HG02610 (cell line): ENCODE measurements around the gene FAM72D.
"Not testable (repeated sequence)": the region's sequence is repeated elsewhere in the genome, so short reads cannot be mapped to it uniquely, and the experiment has no call there.

Experiments
- ATAC-seq: cut with Tn5 transposase; IDR thresholded peaks from one replicate; pipeline ENCODE4 v1.9.1; 2021; ENCODE audit warnings: mild to moderate bottlenecking, moderate library complexity; ENCODE audit not compliant: unreplicated experiment

Gene FAM72D

GRCh38 chr1:145082483-145083255 lies 13.1 kb upstream of the FAM72D start:
- ATAC-seq, result not testable (repeated sequence)

GRCh38 chr1:145093517-145094149 lies 2.1 kb upstream of the FAM72D start:
- not testable (repeated sequence) for ATAC-seq

DNA sequence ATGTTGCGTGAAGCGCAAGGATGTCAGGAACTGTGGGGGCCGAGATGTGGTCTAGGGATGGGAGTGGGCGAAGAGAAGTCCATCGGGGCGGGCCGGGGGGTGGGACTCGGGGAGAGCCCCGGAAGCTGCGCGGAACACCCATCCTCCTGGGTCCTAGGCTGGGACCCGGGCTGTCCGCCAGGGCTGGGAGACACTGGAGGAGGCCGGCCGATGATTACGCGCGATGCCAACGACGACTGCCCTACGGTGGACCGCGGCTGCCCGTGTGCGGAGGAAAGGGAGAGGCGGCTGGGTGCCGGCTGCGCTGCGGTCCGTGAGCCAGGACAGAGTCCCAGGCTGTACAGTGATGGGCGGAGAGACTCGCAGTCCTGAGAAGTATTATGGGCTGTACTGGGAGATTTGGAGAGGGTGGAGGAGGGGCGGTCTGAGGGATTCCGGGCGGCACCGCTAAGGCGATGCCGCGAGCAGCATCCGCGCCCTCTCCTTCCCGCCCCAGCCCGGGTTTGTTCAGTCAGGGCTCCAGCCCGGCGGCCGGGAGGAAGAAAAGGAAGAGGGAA lies 1.0 kb upstream of the FAM72D start:
- ATAC-seq, result not testable (repeated sequence)

DNA sequence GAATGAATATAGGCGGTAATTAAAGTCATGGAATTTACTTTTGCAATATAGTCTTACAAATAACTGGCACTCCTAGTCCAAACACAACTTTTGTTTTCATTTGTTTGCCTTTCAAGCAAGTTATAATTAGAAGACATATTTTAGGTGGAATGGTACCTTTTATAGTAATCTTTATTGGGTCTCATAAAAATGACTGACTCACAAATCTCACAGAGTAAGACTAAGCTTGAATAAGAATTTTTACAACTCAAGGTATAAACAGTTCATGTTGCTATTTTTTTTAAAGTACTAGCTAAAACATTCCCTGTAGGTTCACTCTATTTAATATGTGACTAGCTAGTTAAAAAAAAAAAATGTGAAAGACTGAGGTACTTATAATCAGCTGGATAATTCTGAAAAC lies 6.0 kb downstream of the FAM72D start:
- ATAC-seq, result not testable (repeated sequence)

- not testable (repeated sequence) for ATAC-seq
Observed at GRCh38 chr1:145103294-145103693, 7.5 kb downstream of the FAM72D start.

DNA sequence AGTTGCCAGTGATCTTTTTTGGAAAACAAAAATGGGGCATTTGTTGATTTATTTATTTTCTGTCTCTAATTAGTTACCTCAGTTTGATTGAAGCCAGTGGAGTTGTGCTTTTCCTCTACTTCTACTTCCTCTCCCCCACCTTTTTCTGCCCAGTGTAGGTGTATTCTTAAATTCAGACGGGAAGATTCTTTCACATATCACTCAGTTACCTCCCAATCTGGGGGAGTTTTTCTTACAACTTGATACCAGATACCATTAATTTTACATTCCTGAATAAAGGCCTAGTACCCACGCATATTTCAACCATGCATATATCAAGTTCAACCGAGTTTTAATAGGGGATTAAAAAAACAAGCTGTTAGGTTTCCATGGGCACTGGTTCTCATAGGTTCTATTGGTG lies 15.9 kb downstream of the FAM72D start:
- not testable (repeated sequence) for ATAC-seq

GRCh38 chr1:145112703-145113102 lies 16.9 kb downstream of the FAM72D start:
- ATAC-seq, result not testable (repeated sequence)

- ATAC-seq, result not testable (repeated sequence)
Observed at GRCh38 chr1:145114560-145115057, 18.8 kb downstream of the FAM72D start.

GRCh38 chr1:145115587-145116493 lies 20.1 kb downstream of the FAM72D start:
- not testable (repeated sequence) for ATAC-seq

GRCh38 chr1:145119842-145120241 lies 24.1 kb downstream of the FAM72D start:
- not testable (repeated sequence) for ATAC-seq

DNA sequence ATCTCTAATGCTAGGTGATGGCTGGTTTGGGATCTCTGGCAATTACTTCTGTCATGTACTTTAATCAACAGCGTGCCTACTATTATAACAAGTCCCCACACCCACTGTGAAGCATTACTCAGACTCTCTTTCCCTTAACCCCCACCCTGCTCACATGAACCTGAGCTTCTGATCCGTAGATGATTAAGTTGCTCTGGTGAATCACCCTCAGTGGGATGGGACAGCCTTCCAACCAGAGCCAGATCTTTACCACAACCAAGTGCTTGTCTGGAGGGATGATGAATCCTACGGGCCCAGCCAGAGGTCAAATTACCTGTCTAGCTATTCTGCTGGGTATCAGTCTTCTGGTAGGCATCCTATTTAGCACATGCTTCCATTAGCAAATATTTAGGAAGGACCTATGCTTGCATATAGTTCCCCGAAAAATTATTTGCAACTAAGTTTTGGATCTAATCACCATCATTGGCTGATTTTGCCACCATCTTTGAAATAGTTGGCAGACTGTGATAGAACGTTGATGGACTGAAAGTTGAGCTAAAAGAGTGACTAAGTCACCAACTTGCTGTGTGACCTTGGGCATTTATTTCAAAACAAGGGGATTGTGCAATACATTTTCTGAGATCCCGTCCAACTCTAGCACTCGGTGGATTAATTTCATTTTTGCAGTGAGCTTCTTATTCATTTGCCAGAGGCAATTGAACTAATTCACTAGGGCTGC lies 26.7 kb downstream of the FAM72D start:
- ATAC-seq, result not testable (repeated sequence)

DNA sequence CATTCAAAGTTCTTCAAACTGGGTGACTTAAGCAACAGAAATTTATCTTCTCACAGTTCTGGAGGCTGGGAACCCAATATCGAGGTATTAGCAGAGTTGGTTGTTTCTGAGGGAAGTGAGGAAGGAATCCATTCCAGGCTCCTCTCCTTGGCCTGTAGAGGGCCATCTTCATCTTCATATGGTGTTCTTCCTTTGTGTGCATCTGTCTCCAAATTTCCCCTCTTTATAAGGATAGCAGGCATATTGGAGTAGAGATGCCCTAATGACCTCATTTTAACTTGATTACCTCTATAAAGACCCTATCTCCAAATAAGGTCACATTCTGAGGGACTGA lies 27.3 kb downstream of the FAM72D start:
- not testable (repeated sequence) for ATAC-seq

GRCh38 chr1:145123992-145124641 lies 28.3 kb downstream of the FAM72D start:
- not testable (repeated sequence) for ATAC-seq

- ATAC-seq, result not testable (repeated sequence)
Observed at GRCh38 chr1:145125112-145125511, 29.3 kb downstream of the FAM72D start.

- not testable (repeated sequence) for ATAC-seq
Observed at GRCh38 chr1:145127144-145127543, 31.4 kb downstream of the FAM72D start.

GRCh38 chr1:145128697-145129469 lies 33.1 kb downstream of the FAM72D start:
- not testable (repeated sequence) for ATAC-seq

GRCh38 chr1:145134476-145134875 lies 38.7 kb downstream of the FAM72D start:
- ATAC-seq, result not testable (repeated sequence)

- ATAC-seq, result not testable (repeated sequence)
Observed at GRCh38 chr1:145140549-145140948, 44.8 kb downstream of the FAM72D start.
